NCI-H1930 (cell line): ENCODE data around the gene SEC23IP.

Experiments used
- DNase-seq, 2 experiments: peaks; one replicate each; lab custom pipeline; 2025; lab: John Stamatoyannopoulos, UW

The SEC23IP gene

DNA sequence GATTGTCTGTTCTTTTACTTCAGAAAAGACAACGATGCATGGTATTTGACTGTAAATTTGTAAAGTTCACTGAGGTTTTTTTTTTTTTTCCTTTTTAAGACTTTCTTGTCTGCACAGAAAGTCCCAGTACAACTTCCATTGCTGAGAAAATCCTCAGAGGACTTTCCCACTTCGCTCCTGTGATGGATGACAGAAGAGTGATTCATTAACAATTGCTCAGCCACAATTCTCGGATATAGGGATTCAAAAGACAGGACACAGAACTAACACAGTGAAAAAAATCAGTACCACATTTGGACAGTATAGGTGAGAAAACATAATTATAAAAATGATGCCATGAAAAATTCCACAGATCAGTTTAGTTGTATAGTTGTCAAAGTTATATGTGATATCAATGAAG, 48.0 kb downstream of the SEC23IP start:
- no peak for DNase-seq

- DNase-seq = no peak
Measured at GRCh38 chr10:119942973-119943372, 50.4 kb downstream of the SEC23IP start.

DNA sequence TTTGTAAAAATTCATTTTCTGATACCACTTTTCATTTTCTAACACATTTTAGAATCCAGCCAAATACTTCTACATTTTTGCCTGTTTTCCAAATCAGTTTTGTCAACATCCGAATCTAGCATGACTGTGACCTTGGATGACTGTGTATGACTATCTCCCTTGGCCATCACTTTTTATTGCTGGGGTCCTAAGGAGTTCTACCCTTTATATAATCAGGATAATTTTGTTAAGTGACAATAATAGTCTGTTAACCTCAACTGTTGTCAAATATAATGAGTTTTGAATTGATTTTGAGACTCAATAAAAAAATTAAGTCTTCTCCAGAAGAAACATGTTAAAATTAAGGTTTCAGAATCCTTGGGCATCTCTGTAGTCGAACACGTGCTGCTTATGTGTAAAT, 53.3 kb downstream of the SEC23IP start:
- no peak for DNase-seq

GRCh38 chr10:119947300-119947699, 54.8 kb downstream of the SEC23IP start:
- no peak for DNase-seq

- no peak for DNase-seq
Measured at GRCh38 chr10:119957451-119957850, 64.9 kb downstream of the SEC23IP start.

DNA sequence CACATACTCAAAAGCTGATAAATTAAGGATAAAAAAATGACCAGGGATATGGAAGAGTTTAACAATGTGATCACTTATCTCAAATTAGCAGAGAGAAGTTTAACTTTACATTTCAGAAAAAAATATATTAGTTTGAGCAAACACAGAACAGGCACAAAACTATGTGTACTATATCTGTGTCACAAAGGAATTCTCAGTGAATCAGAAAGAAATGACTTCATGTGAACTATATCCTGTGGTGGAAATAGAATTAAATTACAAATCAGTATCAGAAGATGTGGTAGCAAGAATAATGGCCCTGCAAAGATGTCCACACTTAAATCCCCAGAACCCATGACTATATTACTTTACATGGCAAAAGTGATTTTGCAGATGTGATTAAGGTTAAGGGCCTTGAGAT, 70.3 kb downstream of the SEC23IP start:
- no peak for DNase-seq

DNA sequence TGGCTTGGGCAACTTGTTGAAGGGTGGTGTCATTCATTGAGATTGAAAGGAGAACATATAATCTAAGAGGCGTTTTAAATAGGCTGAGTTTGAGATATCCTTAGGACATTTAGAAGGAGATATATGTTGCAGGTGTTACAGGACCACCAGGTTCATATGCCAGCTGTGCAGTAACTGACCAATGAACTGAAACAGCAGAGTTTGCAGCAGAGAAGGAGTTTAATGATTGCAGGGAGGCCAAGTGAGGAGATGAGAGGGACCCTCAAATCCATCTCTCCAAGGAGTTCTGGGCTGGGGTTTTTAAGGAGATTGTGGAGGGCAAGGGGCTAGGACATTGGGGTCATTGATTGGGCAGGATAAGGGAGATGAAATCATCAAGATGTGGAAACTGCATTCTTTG, 74.5 kb downstream of the SEC23IP start:
- no peak for DNase-seq

DNA sequence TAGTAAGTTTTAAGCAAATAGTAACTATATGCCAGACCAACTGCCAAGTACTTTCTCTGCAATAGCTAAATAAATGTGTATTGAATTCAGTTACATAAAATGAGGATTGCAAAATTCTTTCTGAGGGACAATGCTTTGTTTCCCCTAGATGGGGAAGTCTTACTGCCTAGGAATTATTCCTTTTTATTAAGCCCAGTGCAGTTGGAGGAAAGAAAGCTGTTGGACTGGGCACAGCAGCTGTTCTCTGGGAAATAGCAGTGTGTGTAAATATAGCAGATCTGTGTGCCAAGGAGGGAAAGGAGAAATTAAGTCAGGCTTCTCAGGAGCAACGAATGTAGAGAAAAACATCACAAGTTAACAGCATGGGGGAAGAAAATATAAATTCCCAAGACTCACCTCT, 77.1 kb downstream of the SEC23IP start:
- no peak for DNase-seq

GRCh38 chr10:119970107-119970506, 77.6 kb downstream of the SEC23IP start:
- DNase-seq = no peak

DNA sequence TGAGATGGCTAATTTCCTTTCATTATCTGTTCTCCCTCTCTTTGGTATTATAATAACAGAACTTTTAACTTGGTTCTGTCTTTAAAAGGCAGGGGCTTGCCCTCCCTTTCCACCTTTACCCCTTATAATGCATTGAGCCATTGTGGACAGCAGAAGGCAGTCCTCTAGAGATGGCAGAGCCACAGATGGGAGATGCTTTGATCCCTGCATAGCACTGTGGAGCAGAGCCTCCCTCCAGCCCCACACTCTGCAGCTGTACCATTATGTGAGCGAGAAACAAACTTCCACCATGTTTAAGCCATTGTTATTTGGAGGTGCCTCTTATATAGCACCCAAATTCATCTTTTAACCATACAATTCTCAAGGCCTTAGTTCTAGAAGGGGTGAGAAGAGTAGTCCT, 78.4 kb downstream of the SEC23IP start:
- no peak for DNase-seq

- DNase-seq = no peak
Measured at GRCh38 chr10:119973281-119973680, 80.8 kb downstream of the SEC23IP start.

DNA sequence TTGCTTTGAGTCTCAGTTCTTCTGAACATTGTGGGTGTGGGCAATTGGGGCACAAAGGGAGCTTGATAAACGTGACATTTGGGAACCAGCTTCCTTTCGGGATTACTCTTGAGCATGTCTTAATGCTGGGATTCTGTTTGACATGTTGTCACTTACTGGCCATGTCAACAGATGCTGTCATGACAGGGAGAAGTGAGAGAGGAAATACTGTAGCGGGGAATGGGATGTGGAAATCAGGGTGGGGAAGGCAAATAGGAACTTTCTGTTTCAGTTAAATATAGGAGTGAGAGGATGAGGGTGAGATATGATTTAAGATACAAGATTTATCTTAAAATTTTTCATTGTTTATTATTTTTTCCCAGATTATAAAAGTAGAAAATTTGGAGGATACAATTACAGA, 83.9 kb downstream of the SEC23IP start:
- DNase-seq = no peak

DNA sequence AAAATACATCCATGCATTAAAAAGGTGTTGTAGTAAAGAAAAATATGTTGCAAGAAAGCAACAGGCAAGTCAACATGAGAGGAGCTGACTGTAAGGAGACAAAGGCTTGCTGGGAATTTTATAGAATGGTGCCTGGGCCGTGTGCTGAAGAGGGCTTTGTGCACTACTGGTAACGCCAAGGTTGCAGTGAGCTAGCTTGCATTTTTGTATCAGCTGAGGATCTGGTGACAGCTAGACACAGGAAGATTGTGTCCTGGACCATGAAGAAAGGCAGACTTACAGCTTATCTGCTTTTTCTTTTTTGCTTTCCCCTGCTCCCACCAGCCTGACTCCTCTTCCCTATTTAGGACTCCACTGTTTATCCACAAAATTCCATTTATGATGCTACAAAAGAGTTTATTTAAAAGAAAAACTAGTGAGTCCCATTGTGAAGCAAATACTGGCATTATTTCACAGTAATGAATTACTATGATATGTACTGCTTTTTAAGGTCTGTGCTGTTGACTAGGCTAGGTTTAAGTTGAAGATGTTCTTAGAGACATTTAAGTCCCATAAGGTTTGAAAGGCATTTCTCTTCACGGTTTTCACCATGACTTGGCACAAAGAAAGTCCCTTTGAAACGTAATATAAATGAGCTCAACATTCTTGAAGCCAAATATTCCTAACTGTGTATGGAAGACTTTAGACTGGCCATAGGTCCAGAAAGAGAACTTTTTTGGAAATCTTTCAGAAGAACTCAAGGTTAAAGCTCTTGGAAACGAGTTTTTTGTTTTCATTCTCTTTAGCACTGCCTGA, 88.6 kb downstream of the SEC23IP start:
- no peak for DNase-seq

- no peak for DNase-seq
Measured at GRCh38 chr10:119981826-119982225, 89.3 kb downstream of the SEC23IP start.

DNA sequence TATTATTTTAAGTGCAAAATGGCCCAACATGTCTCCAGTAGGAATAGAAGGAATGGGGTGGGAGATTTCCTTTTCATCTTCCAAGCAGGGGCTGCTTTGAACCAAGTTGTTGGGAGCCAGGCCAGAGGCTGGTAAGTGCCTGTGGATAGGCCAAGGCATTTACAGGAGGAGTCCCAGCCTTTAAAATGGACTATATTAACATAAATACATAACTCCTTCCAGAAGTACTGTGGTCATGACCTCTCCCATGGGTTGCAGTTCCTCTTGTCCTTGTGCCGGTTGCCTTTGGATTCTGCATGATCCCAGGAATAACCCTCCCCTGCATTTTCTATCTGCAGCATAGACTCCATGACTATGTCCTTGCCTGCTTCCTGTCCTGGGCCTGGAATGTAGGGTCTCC, 95.8 kb downstream of the SEC23IP start:
- DNase-seq = no peak

DNA sequence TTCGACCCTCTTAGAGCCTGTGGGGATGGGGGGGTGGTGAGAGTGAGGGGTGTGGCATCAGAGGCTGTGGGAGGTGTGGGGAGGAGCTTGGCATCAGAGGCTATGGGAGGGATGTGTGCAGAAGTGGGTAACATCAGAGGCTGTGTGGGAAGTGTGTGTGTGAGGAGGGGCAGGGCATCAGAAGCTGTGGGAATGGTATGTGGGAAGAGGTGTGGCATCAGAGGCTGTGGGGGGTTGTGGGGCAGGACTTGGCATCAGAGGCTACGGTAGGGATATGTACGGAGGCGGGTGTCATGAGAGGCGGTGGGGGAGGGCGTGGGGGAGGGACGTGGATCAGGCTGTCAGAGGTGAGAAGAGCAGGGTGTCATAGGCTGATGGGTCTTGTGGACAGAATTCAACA, 97.4 kb downstream of the SEC23IP start:
- no peak for DNase-seq

DNA sequence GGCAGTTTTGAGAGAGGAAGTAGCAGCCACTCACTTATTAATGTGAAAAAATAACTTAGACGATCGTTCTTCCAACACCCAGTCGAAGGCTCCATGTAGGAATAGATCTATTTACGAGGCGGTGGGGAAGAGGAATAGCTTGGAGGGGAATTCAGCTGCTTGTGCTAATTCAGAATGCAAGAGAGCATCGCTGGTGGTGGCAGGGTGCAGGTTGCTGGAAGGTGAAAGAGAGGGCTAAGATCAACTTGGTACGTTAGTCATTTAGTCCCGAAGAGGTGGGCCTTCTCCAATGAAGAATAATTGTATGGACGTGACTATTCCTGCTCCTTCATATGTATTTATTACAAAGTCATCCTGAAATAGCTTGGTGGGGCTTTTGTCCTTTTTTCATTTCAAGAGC, 98.5 kb downstream of the SEC23IP start:
- DNase-seq = no peak

GRCh38 chr10:119991816-119992215, 99.3 kb downstream of the SEC23IP start:
- no peak for DNase-seq
